A549 treated with DMSO at 1 μM for 4 hours (cell line): ENCODE data around the gene TCN1. TPM values are rescaled to one million over a fixed set of nuclear protein-coding genes. Genes with fewer than 3 reads are reported as not detected.

Source experiments
- total RNA-seq: library from RNA; stranded (reverse); fragments of 200-300 nt; extraction: Qiagen RNA extraction; gene quantifications from 5 replicates; pipeline ENCODE4 v1.2.3, GENCODE V29; 2022; ENCODE audit warnings: low read depth

TCN1 gene, protein sequence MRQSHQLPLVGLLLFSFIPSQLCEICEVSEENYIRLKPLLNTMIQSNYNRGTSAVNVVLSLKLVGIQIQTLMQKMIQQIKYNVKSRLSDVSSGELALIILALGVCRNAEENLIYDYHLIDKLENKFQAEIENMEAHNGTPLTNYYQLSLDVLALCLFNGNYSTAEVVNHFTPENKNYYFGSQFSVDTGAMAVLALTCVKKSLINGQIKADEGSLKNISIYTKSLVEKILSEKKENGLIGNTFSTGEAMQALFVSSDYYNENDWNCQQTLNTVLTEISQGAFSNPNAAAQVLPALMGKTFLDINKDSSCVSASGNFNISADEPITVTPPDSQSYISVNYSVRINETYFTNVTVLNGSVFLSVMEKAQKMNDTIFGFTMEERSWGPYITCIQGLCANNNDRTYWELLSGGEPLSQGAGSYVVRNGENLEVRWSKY
- 0.09 to 0.45 TPM (median 0.23 TPM) in 5 replicates for total RNA-seq

GRCh38 chr11:59866397-59866796 lies at the start of gene TCN1:
Gene TCN1 (minus strand): TSS chr11:59866487. CDS start chr11:59866470, 17 bp downstream.

GRCh38 chr11:59878575-59878974 lies 12.3 kb upstream of the TCN1 start, which contains the start of gene OOSP3:
Gene OOSP3 (plus strand): TSS chr11:59878782. CDS start chr11:59878809, 27 bp downstream.

DNA sequence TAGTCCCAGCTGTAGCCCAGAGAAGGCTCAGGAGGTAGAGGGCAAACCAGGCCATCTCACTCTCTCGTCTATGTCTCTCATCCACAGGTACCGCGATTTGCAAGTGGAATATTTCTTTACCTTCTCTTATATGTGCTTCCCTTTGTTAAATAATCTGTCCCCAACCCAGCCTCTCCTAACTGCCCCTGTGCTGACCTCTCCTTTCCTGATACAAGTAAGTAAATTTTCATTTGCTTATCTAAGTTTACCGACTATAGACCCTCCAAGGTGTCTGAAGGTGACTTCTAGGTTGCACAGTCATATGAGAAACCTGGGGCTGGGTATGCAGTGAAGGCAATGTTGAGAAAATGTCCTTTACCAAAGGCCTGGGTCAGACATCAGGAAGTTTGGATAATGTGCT lies 20.9 kb downstream of the TCN1 start, which contains the start of gene CBLIF:
CBLIF (minus strand) TSS at position 101 of the 400 bp plus-strand sequence; CDS start at position 55, 46 bp downstream.

DNA sequence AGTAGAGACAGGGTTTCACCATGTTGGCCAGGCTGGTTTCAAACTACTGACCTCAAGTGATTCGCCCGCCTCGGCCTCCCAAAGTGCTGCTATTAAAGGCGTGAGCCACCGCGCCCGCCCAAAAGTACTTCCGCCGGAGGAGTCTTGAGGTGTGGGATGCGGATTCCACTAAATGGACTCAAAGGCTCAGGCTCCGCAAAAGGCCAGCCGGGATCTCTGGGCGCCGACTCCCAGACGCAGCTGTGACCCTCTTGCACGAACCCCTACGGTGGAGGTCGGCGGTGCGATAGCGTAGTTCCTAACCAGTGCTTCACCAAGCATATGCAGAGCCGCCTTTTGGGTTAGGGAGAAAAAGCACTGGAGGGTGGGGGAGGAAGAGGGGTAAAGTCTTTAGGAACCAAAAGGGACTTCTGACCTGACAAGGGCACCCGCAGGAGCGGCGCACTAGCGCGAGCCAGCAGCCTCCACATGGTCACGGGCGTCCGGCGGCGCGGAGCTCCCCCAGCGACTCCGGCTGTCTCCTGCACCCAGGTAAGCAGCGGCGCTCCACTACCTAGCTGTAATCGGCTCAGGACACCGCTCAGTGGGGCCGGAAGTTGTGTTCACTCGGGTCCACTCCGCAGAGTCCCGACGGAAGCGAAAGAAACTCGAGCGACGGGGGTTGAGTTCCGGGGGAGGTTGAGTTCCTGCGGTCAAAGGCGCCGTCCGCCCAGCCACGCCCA lies 55.9 kb downstream of the TCN1 start, which contains the start of gene MRPL16:
MRPL16 (minus strand) TSS at position 590 of the 722 bp plus-strand sequence; CDS start at position 470, 120 bp downstream.

Other genes starting within 250 kb of the TCN1 start
- 43.8 to 49.6 TPM (median 48.8 TPM) in 5 replicates for gene PATL1, start 197.4 kb downstream of the TCN1 start, total RNA-seq
- gene OR10V1, start 152.6 kb downstream of the TCN1 start, total RNA-seq = not detected in 5 replicates
- gene STX3, start 111.1 kb downstream of the TCN1 start, total RNA-seq = 21.0 to 33.6 TPM (median 28.0 TPM) in 5 replicates
- gene MRPL16, start 55.7 kb downstream of the TCN1 start, total RNA-seq = 56.5 to 65.0 TPM (median 61.7 TPM) in 5 replicates
- not detected in 5 replicates for gene CBLIF, start 21.0 kb downstream of the TCN1 start, total RNA-seq
- not detected in 5 replicates for gene OOSP3, start 12.3 kb upstream of the TCN1 start, total RNA-seq
- not detected in 5 replicates for gene OOSP1, start 71.9 kb upstream of the TCN1 start, total RNA-seq
- not detected in 5 replicates for gene OOSP4A, start 97.5 kb upstream of the TCN1 start, total RNA-seq
- not detected in 5 replicates for gene OOSP4B, start 150.7 kb upstream of the TCN1 start, total RNA-seq
- not detected in 5 replicates for gene OOSP2, start 173.9 kb upstream of the TCN1 start, total RNA-seq
- not detected in 5 replicates for gene MS4A3, start 190.2 kb upstream of the TCN1 start, total RNA-seq
- not detected in 5 replicates for gene MS4A2, start 222.2 kb upstream of the TCN1 start, total RNA-seq